NCI-H345 treated with DMSO at 0.1 percent for 48 hours (cell line): ENCODE data around the gene BABAM1.

Experiments
- DNase-seq: peaks from one replicate; lab custom pipeline; 2025; ENCODE audit not compliant: unreplicated experiment; lab: John Stamatoyannopoulos, UW

The BABAM1 gene

DNA sequence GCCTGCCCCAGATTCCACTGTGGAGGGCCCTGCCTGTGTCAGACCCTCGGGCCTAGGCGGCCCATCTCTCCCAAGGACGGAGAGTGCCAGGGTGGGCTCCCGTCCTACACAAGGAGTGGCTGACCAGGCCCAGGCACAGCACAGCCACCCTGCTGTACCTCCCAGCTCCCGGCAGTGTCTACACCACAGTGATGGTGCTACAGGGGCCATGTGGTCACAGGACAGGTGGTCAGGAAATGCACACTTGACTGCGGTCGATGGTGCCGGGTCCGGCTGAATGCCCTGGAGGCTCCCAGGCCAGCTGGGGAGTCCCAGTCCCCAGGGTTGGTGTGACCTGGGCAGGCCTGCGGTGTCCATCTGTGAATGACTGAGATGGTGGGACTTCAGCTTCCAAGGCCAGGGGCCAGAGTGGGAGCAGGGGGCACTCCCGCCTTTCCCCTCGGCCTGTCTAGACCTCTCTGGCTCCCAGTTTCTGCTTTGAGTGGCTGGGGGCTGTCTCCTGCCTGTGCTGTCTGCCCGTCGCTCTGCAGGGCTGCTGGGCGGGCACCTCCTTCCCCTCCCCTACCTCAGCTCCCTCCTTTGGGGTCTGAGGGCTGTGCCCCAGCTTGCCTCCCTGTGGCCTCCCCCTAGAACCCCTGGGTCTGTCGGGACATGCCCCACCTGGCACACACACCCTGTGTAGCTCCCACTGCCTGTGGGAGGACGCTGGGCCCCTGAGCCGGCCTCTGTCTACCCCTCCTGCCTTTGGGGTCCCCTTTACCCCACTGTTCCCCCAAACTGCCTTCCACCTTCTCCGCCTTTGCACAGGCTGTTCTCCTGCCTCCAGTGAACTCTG is 54.6 kb downstream of the BABAM1 start:
- DNase-seq, result no peak

DNA sequence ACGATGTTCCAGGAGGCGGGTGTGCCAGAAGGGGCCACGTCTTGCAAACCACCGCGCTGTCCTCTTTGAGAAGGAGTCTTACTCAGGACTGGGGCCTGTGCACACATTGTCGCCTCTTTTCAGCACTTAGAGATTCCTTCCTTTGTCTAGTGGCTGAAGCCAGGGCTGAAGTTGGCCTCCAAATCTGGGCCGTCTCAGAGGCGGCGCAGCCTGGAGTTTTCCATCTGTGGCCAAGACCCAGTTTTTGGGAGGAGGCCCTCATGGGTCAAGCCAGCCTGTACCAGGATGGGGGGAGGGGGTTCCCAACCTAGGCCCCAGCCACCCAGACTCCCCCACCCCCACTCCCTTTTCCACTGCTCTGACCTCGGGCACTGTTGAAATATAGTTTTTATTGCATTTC is 55.6 kb downstream of the BABAM1 start:
- no peak for DNase-seq

DNA sequence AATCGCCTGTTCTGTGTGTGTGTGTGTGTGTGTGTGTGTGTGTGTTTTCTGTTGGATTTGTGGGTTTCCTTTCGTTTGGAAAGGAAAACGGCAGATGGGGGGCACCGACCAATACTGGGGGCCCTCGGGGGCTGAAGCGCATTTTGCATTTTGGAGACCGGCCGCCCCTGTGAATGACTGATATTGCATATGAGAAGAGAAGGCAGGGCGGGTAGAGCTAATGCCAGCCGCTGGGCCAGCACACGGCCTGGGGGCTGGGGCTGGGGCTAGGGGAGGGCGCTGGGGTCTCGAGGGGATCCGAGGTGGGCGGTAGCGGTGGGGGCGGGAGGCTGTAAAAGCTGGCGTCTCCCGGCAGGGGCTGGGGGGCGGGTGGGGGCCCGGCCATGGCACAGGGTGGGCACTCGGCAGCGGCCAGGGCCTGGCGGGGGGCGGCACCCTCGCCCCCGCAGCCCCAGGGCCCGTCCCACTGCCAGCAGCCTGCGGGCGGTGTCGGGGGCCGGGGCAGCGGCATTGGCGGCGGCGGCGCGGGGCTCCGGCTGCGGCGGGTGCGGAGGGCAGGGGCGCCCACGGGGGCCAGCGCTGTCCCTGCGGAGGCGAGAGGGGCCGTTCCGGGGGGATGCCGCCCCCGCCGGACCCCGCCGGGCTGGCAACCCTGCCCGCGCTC is 56.2 kb downstream of the BABAM1 start:
- no peak for DNase-seq

DNA sequence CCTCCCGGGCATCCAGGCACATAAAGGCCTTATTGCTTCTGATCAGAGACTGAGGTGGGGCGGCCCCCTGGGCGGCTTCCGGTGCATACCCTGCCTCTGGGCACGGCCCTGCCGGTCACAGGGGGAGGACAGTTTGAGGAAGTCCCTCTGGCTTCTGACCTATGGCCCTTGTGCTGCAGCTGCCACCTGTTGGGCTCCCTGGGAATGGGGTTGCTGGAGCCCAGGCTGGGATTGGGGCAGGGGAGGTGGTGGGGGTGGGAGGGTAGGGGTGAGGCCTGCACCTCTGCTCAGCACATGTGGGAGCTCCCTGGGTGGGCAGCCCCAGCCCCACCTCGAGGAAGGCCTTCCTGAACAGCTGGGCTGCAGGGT is 56.7 kb downstream of the BABAM1 start:
- no peak for DNase-seq

DNA sequence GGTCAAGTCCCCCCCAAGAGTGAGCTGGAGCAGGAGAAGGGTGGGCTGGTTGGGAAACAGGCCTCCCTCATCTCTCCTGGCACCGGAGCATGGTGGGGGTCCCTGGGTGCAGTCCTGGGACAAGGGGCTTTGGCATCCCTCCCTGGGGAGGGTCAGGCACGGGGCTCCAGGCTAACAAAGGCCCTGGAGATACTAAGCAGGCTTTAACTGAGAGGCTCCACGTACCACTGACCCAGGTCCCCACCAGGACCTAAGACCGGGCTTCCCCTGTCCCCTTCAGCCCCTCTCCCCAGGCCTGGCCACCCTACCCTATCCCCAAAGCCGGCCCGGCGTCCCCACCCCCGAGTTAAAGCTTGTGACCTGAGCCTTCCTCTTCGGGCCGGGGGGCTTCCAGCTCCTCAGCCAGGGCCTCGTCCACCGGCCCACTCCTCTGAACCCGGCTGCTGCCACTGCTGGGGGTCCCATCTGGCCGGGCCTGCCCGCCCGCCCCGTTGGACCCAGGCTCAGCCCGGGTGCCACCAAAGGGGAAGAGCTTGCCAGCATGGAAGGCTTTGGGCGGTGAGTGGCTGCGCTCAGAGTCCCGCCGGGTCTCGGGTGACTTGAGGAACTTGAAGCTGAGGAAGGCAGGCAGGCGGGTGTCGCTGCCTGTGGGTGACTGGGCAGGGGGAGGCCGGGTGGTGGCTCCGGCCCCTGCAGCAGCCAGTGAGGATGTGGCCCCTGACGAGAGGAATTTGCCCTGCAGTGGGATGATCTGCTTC is 57.3 kb downstream of the BABAM1 start:
- DNase-seq, result no peak

- DNase-seq, result no peak
These were observed 57.9 kb downstream of the BABAM1 start for GRCh38 chr19:17325133-17325532.

DNA sequence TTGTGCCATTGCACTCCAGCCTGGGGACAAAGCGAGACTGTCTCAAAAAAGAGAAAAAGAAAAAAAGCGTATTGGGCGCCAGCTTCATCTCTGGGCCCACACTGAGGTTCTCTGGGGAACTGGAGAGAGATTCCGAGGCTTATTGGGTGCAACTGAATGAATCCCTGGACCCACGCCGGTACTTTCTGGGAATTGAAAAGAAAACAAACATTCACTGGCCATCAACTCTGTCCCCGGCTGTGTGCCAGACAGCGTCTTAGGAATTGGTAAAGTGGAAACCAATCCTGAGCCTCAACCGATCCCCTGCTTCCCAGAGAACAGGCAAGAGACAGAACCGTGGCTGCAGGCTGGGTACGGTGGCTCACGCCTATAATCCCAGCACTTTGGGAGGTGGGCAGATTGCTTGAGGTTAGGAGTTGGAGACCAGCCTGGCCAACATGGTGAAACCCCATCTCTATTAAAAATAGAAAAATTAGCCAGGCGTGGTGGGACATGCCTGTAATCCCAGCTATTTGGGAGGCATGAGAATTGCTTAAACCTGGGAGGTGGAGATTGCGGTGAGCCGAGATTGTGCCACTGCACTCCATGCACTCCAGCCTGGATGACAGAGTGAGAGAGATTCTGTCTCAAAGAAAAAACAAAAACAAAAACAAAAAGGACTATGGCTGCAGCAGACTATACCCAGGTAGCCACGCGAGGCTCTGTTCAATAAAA is 58.8 kb downstream of the BABAM1 start:
- no peak for DNase-seq

GRCh38 chr19:17326595-17326966 is 59.3 kb downstream of the BABAM1 start:
- no peak for DNase-seq

GRCh38 chr19:17327068-17327653 is 59.9 kb downstream of the BABAM1 start:
- no peak for DNase-seq

GRCh38 chr19:17327654-17328516 is 60.6 kb downstream of the BABAM1 start:
- no peak for DNase-seq
